Neural crest cell (in vitro differentiated cells): Measurements from ENCODE around the gene FN1. TPM values are rescaled to one million over a fixed set of nuclear protein-coding genes. Genes with fewer than 3 reads are reported as not detected.

ENCODE experiments used
- DNase-seq: peaks from one replicate; pipeline ENCODE4 v3.0.0; 2021; ENCODE audit warnings: low read depth, mixed read lengths, low spot score
- H3K27ac Mint-ChIP-seq: one replicate; pipeline ENCODE4 v1.8.0; 2021; ENCODE audit warnings: mild to moderate bottlenecking, mixed read lengths; ENCODE audit not compliant: unreplicated experiment
- H3K27me3 Mint-ChIP-seq: 2 replicates; pipeline ENCODE4 v1.8.0; 2021; ENCODE audit warnings: low read depth, mild to moderate bottlenecking, mixed read lengths
- H3K36me3 Mint-ChIP-seq: 2 replicates; pipeline ENCODE4 v1.8.0; 2021; ENCODE audit warnings: low read depth, mild to moderate bottlenecking, mixed read lengths
- H3K4me1 Mint-ChIP-seq: 2 replicates; pipeline ENCODE4 v1.8.0; 2021; ENCODE audit warnings: mixed read lengths
- H3K4me3 Mint-ChIP-seq: one replicate; pipeline ENCODE4 v1.8.0; 2021; ENCODE audit warnings: mild to moderate bottlenecking, mixed read lengths
- H3K9me3 Mint-ChIP-seq: 2 replicates; pipeline ENCODE4 v1.8.0; 2021; ENCODE audit warnings: mixed read lengths
- CTCF ChIP-seq: fragments of 200-600 bp; sonication (generic); conservative IDR thresholded peaks from 2 replicates; pipeline ENCODE4 v1.5.0; 2021; ENCODE audit warnings: antibody characterized with exemption, mild to moderate bottlenecking
- total RNA-seq: library from RNA; stranded (reverse); gene quantifications from 2 replicates; pipeline ENCODE4 v1.2.1, GENCODE V29; 2021

Gene FN1
- total RNA-seq, 1 donor from 2014 or later: 103 TPM

- H3K27ac Mint-ChIP-seq: no peak overlapping the region
- H3K4me3 Mint-ChIP-seq: no peak overlapping the region
- DNase-seq: no peak
- H3K4me1 Mint-ChIP-seq: no peaks in the 10 kb centered on the region
- no peak for TF ChIP-seq CTCF
- peaks cover 17% of the 10 kb centered on the region for H3K36me3 Mint-ChIP-seq
- no peaks in the 10 kb centered on the region for H3K27me3 Mint-ChIP-seq
- no peaks in the 10 kb centered on the region for H3K9me3 Mint-ChIP-seq
These were observed 49.3 kb downstream of the FN1 start for GRCh38 chr2:215386566-215386965.

DNA sequence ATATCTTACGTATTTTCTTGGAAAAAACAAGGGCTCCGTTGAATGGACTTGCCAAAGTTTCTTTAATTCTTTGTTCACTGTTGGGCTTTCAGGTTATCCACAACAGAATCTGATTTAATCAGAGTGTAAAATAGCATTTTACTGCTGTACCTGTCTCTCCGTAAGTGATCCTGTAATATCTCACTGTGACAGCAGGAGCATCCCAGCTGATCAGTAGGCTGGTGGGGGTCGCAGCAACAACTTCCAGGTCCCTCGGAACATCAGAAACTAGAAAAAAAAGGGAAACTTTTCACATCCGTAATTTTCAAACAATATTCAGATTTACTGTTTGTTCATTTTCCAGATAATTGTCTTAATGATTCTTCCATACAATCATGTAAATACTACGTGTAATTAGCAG is 51.2 kb downstream of the FN1 start:
- TF ChIP-seq CTCF: no peak
- Mint-ChIP-seq H3K27me3 (no peaks in the 10 kb centered on the region), H3K27ac (no peak overlapping the region), H3K4me3 (no peak overlapping the region), H3K9me3 (no peaks in the 10 kb centered on the region), H3K36me3 (peaks cover 21% of the 10 kb centered on the region), H3K4me1 (no peaks in the 10 kb centered on the region)
- DNase-seq: no peak

DNA sequence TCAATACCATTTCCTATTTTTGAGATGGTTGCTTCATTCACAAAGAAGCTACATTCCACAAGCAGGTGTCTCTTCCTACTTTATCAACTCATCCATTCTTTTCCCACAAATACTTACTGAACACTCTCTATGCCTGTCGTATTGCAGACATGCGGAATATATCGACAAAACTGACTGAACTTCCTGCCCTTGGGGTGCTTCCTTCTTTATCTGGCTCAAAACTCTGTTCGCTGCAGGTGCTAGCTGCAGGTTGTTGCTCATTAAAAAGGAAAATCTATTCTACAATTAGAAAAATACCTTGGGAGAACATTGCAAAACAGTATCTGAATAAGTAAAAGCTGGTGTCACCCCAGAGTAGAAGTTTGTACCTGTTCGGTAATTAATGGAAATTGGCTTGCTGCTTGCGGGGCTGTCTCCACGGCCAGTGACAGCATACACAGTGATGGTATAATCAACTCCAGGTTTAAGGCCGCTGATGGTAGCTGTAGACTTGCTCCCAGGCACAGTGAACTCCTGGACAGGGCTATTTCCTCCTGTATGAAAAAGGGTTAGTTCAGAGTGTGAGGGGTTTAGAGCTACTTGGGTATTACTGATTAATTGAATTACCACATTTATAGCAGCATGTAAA is 52.1 kb downstream of the FN1 start:
- Mint-ChIP-seq H3K4me3 (no peak overlapping the region), H3K4me1 (no peaks in the 10 kb centered on the region), H3K27me3 (no peaks in the 10 kb centered on the region), H3K27ac (no peak overlapping the region), H3K9me3 (no peaks in the 10 kb centered on the region), H3K36me3 (peaks cover 26% of the 10 kb centered on the region)
- DNase-seq: no peak
- no peak for TF ChIP-seq CTCF

DNA sequence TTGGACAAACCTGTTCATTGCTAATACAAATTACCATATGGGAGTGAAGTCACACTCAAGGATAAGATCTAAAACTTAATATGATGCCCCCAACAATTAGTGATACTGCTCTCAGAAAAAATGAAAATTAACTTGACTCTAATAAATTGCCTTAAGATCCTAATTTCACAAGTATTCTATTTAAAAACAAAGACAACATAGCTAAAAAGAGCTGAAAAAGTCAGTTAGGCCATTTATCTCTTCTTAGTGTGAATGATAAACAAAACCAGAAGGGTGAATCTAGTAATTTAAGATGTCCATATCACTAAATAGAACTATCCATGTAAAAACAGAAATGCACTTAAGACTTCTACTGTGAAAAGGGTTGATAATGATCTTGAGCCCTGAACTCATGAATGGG is 53.4 kb downstream of the FN1 start:
- Mint-ChIP-seq H3K9me3 (no peaks in the 10 kb centered on the region), H3K27ac (no peak overlapping the region), H3K4me1 (no peaks in the 10 kb centered on the region), H3K4me3 (no peak overlapping the region), H3K27me3 (no peaks in the 10 kb centered on the region), H3K36me3 (peaks cover 27% of the 10 kb centered on the region)
- TF ChIP-seq CTCF: no peak
- no peak for DNase-seq

- no peaks in the 10 kb centered on the region for H3K4me1 Mint-ChIP-seq
- no peak for TF ChIP-seq CTCF
- H3K36me3 Mint-ChIP-seq: peaks cover 31% of the 10 kb centered on the region
- no peak for DNase-seq
- H3K27ac Mint-ChIP-seq: no peak overlapping the region
- H3K4me3 Mint-ChIP-seq: no peak overlapping the region
- no peaks in the 10 kb centered on the region for H3K27me3 Mint-ChIP-seq
- no peaks in the 10 kb centered on the region for H3K9me3 Mint-ChIP-seq
These were observed 53.9 kb downstream of the FN1 start for GRCh38 chr2:215382011-215382410.
